Progenitor cell of endocrine pancreas (in vitro differentiated cells): ENCODE measurements around the gene DUSP2. TPM values are rescaled to one million over a fixed set of nuclear protein-coding genes. Genes with fewer than 3 reads are reported as not detected.

ENCODE experiments used
- DNase-seq: peaks from one replicate; pipeline ENCODE4 v3.0.0; 2021; ENCODE audit warnings: low spot score; ENCODE audit not compliant: unreplicated experiment
- H3K27ac Mint-ChIP-seq: 2 replicates; pipeline ENCODE4 v1.8.0; 2021; ENCODE audit warnings: mild to moderate bottlenecking, moderate library complexity, mixed read lengths
- H3K27me3 Mint-ChIP-seq: 2 replicates; pipeline ENCODE4 v1.8.0; 2021; ENCODE audit warnings: mixed read lengths
- H3K36me3 Mint-ChIP-seq: 2 replicates; pipeline ENCODE4 v1.8.0; 2022; ENCODE audit warnings: mixed read lengths; ENCODE audit not compliant: insufficient read depth
- H3K4me1 Mint-ChIP-seq: 2 replicates; pipeline ENCODE4 v1.8.0; 2021; ENCODE audit warnings: low read depth, mixed read lengths
- H3K4me3 Mint-ChIP-seq: 2 replicates; pipeline ENCODE4 v1.8.0; 2021; ENCODE audit warnings: low read depth, mild to moderate bottlenecking, moderate library complexity, mixed read lengths
- H3K9me3 Mint-ChIP-seq: 2 replicates; pipeline ENCODE4 v1.8.0; 2021; ENCODE audit warnings: low read depth, mixed read lengths
- total RNA-seq: library from RNA; stranded (reverse); gene quantifications from 2 replicates; pipeline ENCODE4 v1.2.1, GENCODE V29; 2021
- TF ChIP-seq, protein P1 (sequence below): fragments of 200-600 bp; sonication (generic); IDR thresholded peaks from one replicate; pipeline ENCODE4 v1.5.0; 2021; ENCODE audit warnings: antibody characterized with exemption, mild to moderate bottlenecking; ENCODE audit not compliant: unreplicated experiment

Gene DUSP2
- total RNA-seq, 1 donor from 2014 or later, result 0.93 TPM

DNA sequence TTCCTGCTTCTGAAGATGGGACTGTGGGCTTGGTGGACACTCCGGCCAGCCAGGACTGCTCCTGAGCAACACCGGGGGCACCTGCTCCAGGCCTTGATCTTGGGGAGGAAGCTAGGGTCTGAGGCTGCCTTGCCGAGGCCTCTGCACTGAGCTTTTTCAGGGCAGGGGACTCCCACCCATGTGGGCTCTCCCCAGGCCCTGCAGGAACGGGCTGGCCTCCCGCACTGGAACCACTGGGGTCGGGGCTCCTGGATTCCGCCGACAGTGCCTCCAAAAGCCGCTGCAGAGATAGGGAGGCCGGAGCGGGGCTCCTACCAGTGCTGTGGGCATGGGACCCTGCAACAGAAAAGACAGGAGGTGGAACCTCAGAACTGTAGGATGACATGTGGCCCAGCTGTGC, 21.3 kb downstream of the DUSP2 start:
- DNase-seq, result no peak
- Mint-ChIP-seq H3K27me3 (peaks cover 44% of the 10 kb centered on the region), H3K4me1 (peaks cover 3% of the 10 kb centered on the region), H3K9me3 (no peaks in the 10 kb centered on the region), H3K4me3 (no peak overlapping the region), H3K27ac (no peak overlapping the region), H3K36me3 (no peaks in the 10 kb centered on the region)
- TF ChIP-seq, protein P1, sequence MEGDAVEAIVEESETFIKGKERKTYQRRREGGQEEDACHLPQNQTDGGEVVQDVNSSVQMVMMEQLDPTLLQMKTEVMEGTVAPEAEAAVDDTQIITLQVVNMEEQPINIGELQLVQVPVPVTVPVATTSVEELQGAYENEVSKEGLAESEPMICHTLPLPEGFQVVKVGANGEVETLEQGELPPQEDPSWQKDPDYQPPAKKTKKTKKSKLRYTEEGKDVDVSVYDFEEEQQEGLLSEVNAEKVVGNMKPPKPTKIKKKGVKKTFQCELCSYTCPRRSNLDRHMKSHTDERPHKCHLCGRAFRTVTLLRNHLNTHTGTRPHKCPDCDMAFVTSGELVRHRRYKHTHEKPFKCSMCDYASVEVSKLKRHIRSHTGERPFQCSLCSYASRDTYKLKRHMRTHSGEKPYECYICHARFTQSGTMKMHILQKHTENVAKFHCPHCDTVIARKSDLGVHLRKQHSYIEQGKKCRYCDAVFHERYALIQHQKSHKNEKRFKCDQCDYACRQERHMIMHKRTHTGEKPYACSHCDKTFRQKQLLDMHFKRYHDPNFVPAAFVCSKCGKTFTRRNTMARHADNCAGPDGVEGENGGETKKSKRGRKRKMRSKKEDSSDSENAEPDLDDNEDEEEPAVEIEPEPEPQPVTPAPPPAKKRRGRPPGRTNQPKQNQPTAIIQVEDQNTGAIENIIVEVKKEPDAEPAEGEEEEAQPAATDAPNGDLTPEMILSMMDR, result no peak

DNA sequence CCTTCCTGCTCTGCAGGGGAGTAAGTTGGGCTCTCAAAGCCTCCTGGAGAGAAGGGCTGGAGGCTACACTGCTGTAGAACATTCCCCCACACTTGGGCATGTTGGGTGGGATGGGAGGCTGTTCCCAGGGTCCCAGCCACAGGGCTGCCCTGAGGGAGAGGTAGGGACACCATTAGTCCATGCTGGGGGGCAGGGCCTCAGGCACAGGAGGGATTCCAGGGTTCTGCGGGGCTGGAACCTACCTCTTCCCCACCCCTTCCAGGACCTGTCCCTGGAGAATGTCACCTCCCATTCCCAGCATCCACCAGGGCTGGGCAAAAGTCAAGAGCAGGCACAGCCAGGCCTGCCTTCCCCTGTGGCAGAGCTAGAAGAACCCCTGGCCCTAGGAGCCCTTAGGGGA, 21.9 kb downstream of the DUSP2 start:
- H3K9me3 Mint-ChIP-seq, result no peaks in the 10 kb centered on the region
- TF ChIP-seq, protein P1, result no peak
- H3K27ac Mint-ChIP-seq, result no peak overlapping the region
- no peak for DNase-seq
- no peaks in the 10 kb centered on the region for H3K36me3 Mint-ChIP-seq
- peaks cover 3% of the 10 kb centered on the region for H3K4me1 Mint-ChIP-seq
- H3K4me3 Mint-ChIP-seq, result no peak overlapping the region
- peaks cover 50% of the 10 kb centered on the region for H3K27me3 Mint-ChIP-seq

DNA sequence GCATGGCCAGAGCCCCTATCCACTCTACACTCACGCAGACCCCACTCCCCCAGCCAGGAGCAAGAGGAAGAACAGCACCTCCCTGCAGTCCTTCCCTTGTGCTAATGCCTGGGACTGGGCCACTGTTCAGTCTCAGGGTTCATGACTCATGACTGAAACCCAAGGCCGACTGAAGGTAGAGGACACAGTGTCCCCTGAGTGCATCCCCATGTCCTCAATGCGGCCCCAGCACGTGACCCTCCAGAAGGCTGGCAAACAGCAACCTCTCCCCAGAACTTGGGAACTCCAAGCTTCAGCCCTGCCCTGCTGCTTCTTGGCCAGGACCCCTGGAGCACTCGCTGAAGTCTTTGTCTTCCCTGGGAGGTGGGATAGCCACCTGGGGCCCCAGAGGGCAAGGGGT, 22.8 kb downstream of the DUSP2 start:
- Mint-ChIP-seq H3K9me3 (no peaks in the 10 kb centered on the region), H3K27ac (no peak overlapping the region), H3K36me3 (no peaks in the 10 kb centered on the region), H3K4me1 (peaks cover 6% of the 10 kb centered on the region), H3K4me3 (no peak overlapping the region), H3K27me3 (peaks cover 59% of the 10 kb centered on the region)
- TF ChIP-seq, protein P1, result no peak
- DNase-seq, result no peak

DNA sequence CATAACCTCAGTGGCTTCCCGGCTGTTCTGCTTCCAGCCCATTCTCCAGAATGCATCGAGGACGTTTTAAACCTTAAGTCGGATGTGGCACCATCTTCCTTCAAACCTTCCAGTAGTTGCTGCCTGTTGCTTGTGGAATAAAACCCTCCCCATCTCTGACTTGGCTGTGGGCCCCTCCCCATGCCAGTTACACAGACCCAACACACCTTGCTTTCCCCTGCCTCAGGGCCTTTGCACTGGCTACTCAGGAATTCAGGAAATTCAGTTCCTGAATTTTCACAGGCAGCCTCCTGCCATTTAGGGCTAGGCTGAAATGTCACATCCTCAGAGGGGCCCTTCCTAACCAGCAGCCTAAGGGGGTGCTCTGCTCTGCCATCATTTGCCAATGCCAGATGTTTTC, 23.8 kb downstream of the DUSP2 start:
- peaks cover 62% of the 10 kb centered on the region for H3K27me3 Mint-ChIP-seq
- no peaks in the 10 kb centered on the region for H3K9me3 Mint-ChIP-seq
- TF ChIP-seq, protein P1, result no peak
- no peak overlapping the region for H3K27ac Mint-ChIP-seq
- DNase-seq, result no peak
- H3K4me1 Mint-ChIP-seq, result peaks cover 2% of the 10 kb centered on the region
- H3K4me3 Mint-ChIP-seq, result no peak overlapping the region
- no peaks in the 10 kb centered on the region for H3K36me3 Mint-ChIP-seq

DNA sequence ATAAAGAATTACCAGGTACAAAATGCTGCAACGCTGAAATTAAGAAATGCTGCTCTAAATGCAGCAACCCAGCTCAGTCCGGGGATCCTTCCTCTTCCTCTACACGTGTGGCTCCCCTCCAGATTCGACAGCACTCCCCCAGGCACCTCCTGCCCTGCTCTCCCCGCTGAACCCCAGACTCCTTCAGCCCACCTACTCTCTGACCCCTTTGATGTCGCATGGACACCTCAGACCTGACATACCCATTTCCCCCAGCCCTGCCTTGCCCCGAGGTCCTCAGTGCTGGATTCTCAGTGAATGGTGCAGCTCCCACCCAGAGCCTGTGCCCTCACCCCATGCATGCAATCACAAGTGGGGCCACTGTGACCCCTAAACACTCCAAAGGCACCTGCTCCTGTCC, 24.2 kb downstream of the DUSP2 start:
- DNase-seq, result no peak
- H3K4me3 Mint-ChIP-seq, result no peak overlapping the region
- H3K4me1 Mint-ChIP-seq, result peaks cover 2% of the 10 kb centered on the region
- peaks cover 59% of the 10 kb centered on the region for H3K27me3 Mint-ChIP-seq
- no peaks in the 10 kb centered on the region for H3K36me3 Mint-ChIP-seq
- TF ChIP-seq, protein P1, result no peak
- no peak overlapping the region for H3K27ac Mint-ChIP-seq
- no peaks in the 10 kb centered on the region for H3K9me3 Mint-ChIP-seq
